HG02798 (cell line): ENCODE measurements around the gene SSTR5.

Experiments
- ATAC-seq: cut with Tn5 transposase; IDR thresholded peaks from one replicate; pipeline ENCODE4 v1.9.1; 2021; ENCODE audit warnings: mild to moderate bottlenecking; ENCODE audit not compliant: unreplicated experiment, poor library complexity

The SSTR5 gene

GRCh38 chr16:1101133-1101532 lies 28.6 kb downstream of the SSTR5 start:
- ATAC-seq = no peak

GRCh38 chr16:1101573-1102332 lies 29.2 kb downstream of the SSTR5 start:
- ATAC-seq = no peak

- ATAC-seq = no peak
Observed at GRCh38 chr16:1102333-1102700, 29.8 kb downstream of the SSTR5 start.

GRCh38 chr16:1102921-1103635 lies 30.5 kb downstream of the SSTR5 start:
- no peak for ATAC-seq

- ATAC-seq = no peak
Observed at GRCh38 chr16:1103636-1103980, 31.1 kb downstream of the SSTR5 start.

GRCh38 chr16:1105888-1106620 lies 33.5 kb downstream of the SSTR5 start:
- no peak for ATAC-seq

- ATAC-seq = no peak
Observed at GRCh38 chr16:1106659-1107058, 34.1 kb downstream of the SSTR5 start.

- ATAC-seq = no peak
Observed at GRCh38 chr16:1107141-1107540, 34.6 kb downstream of the SSTR5 start.

- no peak for ATAC-seq
Observed at GRCh38 chr16:1107731-1108130, 35.2 kb downstream of the SSTR5 start.

- no peak for ATAC-seq
Observed at GRCh38 chr16:1108299-1109252, 36.0 kb downstream of the SSTR5 start.

- no peak for ATAC-seq
Observed at GRCh38 chr16:1109648-1110047, 37.1 kb downstream of the SSTR5 start.

GRCh38 chr16:1112506-1113184 lies 40.1 kb downstream of the SSTR5 start:
- no peak for ATAC-seq

GRCh38 chr16:1113489-1113888 lies 40.9 kb downstream of the SSTR5 start:
- no peak for ATAC-seq

GRCh38 chr16:1113889-1114526 lies 41.5 kb downstream of the SSTR5 start:
- no peak for ATAC-seq

GRCh38 chr16:1116693-1117077 lies 44.1 kb downstream of the SSTR5 start:
- ATAC-seq = no peak

GRCh38 chr16:1117176-1117900 lies 44.8 kb downstream of the SSTR5 start:
- no peak for ATAC-seq

- no peak for ATAC-seq
Observed at GRCh38 chr16:1117926-1118325, 45.4 kb downstream of the SSTR5 start.

GRCh38 chr16:1119129-1119528 lies 46.6 kb downstream of the SSTR5 start:
- ATAC-seq = no peak
